ENCODE data around the gene LSAMP. TPM values are rescaled to one million over a fixed set of nuclear protein-coding genes. Genes with fewer than 3 reads are reported as not detected.

The LSAMP gene
- total and polyA plus RNA-seq, 2 of the 8 experiments (the other 6 are each of a cell fraction or from before 2014, with no cell fraction given), result 1.8 to 5.7 TPM

GRCh38 chr3:115761927-115762305 is 683.4 kb downstream of the LSAMP start:
- no peak overlapping the region for H3K56ac ChIP-seq (replicated peaks; ENCODE audit: insufficient read length, low read depth, low read length)
- no peak overlapping the region for H3K18ac ChIP-seq (ENCODE audit: extremely low read depth, low read length)
- H3K23ac ChIP-seq (ENCODE audit: insufficient read length), result no peak overlapping the region
- ChIA-PET CTCF (ENCODE audit: partially characterized antibody) (no interaction called here), POLR2A (ENCODE audit: partially characterized antibody) (no interaction called here)
- no peak overlapping the region for H2BK15ac ChIP-seq (ENCODE audit: low read length)
- no peak overlapping the region for H2AK5ac ChIP-seq (ENCODE audit: low read depth, low read length)
- no peak overlapping the region for H2BK12ac ChIP-seq (ENCODE audit: low read depth, low read length)
- H3K4me3 ChIP-seq (ENCODE audit: extremely low read depth in 1 of 4, insufficient read depth in 2 of 4, low read depth in 3 of 4, low read length in 4 of 4), result no peak overlapping the region
- no peak overlapping the region for H3K4ac ChIP-seq (replicated peaks; ENCODE audit: insufficient read length, low read depth, low read length)
- H4K8ac ChIP-seq (ENCODE audit: extremely low read depth, insufficient read depth, low read length), result no peak overlapping the region
- H3K36me3 ChIP-seq (ENCODE audit: control insufficient read depth in 2 of 4, insufficient read depth in 4 of 4, low read length in 3 of 4), result no peaks in the 10 kb centered on the region
- H3K79me1 ChIP-seq (ENCODE audit: low read depth, low read length), result no peaks in the 10 kb centered on the region
- no peak overlapping the region for H2BK5ac ChIP-seq (ENCODE audit: low read depth, low read length)
- H2BK120ac ChIP-seq (replicated peaks; ENCODE audit: low read depth, low read length), result no peak overlapping the region
- FAIRE-seq (no peak), DNase-seq (ENCODE audit: low read depth in 1 of 2, low spot score in 2 of 2) (no peak)
- H3K79me2 ChIP-seq (ENCODE audit: control insufficient read depth in 1 of 2, insufficient read depth in 2 of 2, low read length in 2 of 2), result no peaks in the 10 kb centered on the region
- no peak overlapping the region for H2BK20ac ChIP-seq (ENCODE audit: low read length)
- H3K27ac ChIP-seq (ENCODE audit: low read depth, low read length), result no peak overlapping the region
- no peak overlapping the region for H3K9ac ChIP-seq (replicated peaks in 1 of 4; ENCODE audit: extremely low read depth in 1 of 4, low read depth in 3 of 4, low read length in 3 of 4)
- H2AFZ ChIP-seq (ENCODE audit: low read length), result no peak overlapping the region
- peaks cover 0 to 5% (median under 1%) of the 10 kb centered on the region in 4 experiments; a peak in 2 of 7 replicates for H3K4me1 ChIP-seq (replicated peaks in 1 of 4; ENCODE audit: control insufficient read depth in 3 of 4, insufficient read depth in 4 of 4, low read length in 3 of 4)
- no peak overlapping the region for H3K14ac ChIP-seq (ENCODE audit: insufficient read length)
- no peak overlapping the region for H4K91ac ChIP-seq (replicated peaks; ENCODE audit: insufficient read length, low read length)
- H3K9me3 ChIP-seq (ENCODE audit: insufficient read depth in 2 of 2, low read depth in 1 of 2, low read length in 1 of 2), result no peaks in the 10 kb centered on the region
- no peaks in the 10 kb centered on the region for H3K27me3 ChIP-seq (replicated peaks in 1 of 4; ENCODE audit: control insufficient read depth in 3 of 4, extremely low read depth in 1 of 4, insufficient read depth in 3 of 4, low read length in 3 of 4)
- no peak overlapping the region for H3K4me2 ChIP-seq (ENCODE audit: insufficient read depth in 1 of 2, low read depth in 2 of 2, low read length in 2 of 2)
- no peaks in the 10 kb centered on the region for H4K20me1 ChIP-seq (replicated peaks in 1 of 2; ENCODE audit: control insufficient read depth in 1 of 2, insufficient read depth in 2 of 2, low read length in 2 of 2)
- no peak overlapping the region for H4K5ac ChIP-seq (ENCODE audit: insufficient read length, low read depth, low read length)
- no peaks in the 10 kb centered on the region; the same call in 1 of the 2 replicates for H3K23me2 ChIP-seq (ENCODE audit: low read depth, low read length)
- TF ChIP-seq MAFK (IDR thresholded peaks at IDR 0.05; ENCODE audit: low read depth, low read length) (no peak), BACH1 (IDR thresholded peaks at IDR 0.05; ENCODE audit: low read length) (no peak), TEAD4 (IDR thresholded peaks at IDR 0.05; ENCODE audit: low read depth, low read length) (no peak), JUN (IDR thresholded peaks at IDR 0.05; ENCODE audit: low read depth, low read length) (no peak), BRCA1 (IDR thresholded peaks at IDR 0.05; ENCODE audit: low read depth, low read length) (no peak), SP2 (IDR thresholded peaks at IDR 0.05; ENCODE audit: low read length) (no peak), ZNF274 (IDR thresholded peaks at IDR 0.05; ENCODE audit: borderline replicate concordance, extremely low read depth, low read length) (no peak), SP1 (IDR thresholded peaks at IDR 0.05; ENCODE audit: low read depth, low read length) (no peak), KDM5A (IDR thresholded peaks at IDR 0.05; ENCODE audit: low read length) (no peak), CREB1 (IDR thresholded peaks at IDR 0.05) (no peak), JUND (IDR thresholded peaks at IDR 0.05; ENCODE audit: low read length) (no peak), TCF12 (IDR thresholded peaks at IDR 0.05; ENCODE audit: low read depth, low read length) (no peak), CBX5 (IDR thresholded peaks at IDR 0.05; ENCODE audit: low read depth, low read length) (no peak)
- TF ChIP-seq, protein P1, sequence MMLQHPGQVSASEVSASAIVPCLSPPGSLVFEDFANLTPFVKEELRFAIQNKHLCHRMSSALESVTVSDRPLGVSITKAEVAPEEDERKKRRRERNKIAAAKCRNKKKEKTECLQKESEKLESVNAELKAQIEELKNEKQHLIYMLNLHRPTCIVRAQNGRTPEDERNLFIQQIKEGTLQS (IDR thresholded peaks at IDR 0.05; ENCODE audit: insufficient read depth, low read depth, low read length), result no peak
- TF ChIP-seq, protein P2, sequence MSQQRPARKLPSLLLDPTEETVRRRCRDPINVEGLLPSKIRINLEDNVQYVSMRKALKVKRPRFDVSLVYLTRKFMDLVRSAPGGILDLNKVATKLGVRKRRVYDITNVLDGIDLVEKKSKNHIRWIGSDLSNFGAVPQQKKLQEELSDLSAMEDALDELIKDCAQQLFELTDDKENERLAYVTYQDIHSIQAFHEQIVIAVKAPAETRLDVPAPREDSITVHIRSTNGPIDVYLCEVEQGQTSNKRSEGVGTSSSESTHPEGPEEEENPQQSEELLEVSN (IDR thresholded peaks at IDR 0.05), result no peak
- TF ChIP-seq, protein P3, sequence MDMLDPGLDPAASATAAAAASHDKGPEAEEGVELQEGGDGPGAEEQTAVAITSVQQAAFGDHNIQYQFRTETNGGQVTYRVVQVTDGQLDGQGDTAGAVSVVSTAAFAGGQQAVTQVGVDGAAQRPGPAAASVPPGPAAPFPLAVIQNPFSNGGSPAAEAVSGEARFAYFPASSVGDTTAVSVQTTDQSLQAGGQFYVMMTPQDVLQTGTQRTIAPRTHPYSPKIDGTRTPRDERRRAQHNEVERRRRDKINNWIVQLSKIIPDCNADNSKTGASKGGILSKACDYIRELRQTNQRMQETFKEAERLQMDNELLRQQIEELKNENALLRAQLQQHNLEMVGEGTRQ (IDR thresholded peaks at IDR 0.05; ENCODE audit: low read length), result no peak

Data from H1 (cell line).